Uterus (tissue), 4 donors: Measurements from ENCODE around the gene INPP5A. TPM values are rescaled to one million over a fixed set of nuclear protein-coding genes. Genes with fewer than 3 reads are reported as not detected.

Source experiments
- DNase-seq, 2 donors: peaks; one replicate each; pipeline ENCODE4 v3.0.0-alpha.2; 2019 to 2020
- H3K27ac ChIP-seq, 2 donors: fragments of 200-600 bp; sonication (generic); 1 replicate in 1 of 2; 2 replicates in 1 of 2; pipeline ENCODE4 v1.5.1; 2016 to 2018
- H3K27me3 ChIP-seq, 2 donors: fragments of 200-600 bp; sonication (generic); one replicate each; pipeline ENCODE4 v1.5.1; 2018 to 2019; ENCODE audit warnings: control low read depth in 1 of 2
- H3K36me3 ChIP-seq, 2 donors: fragments of 200-600 bp; sonication (generic); one replicate each; pipeline ENCODE4 v1.5.1; 2019; ENCODE audit warnings: control low read depth in 1 of 2
- H3K4me1 ChIP-seq, 2 donors: fragments of 200-600 bp; sonication (generic); one replicate each; pipeline ENCODE4 v1.5.1; 2018 to 2019; ENCODE audit warnings: control low read depth in 1 of 2
- H3K4me3 ChIP-seq, 2 donors: fragments of 200-600 bp; sonication (generic); 1 replicate in 1 of 2; 2 replicates in 1 of 2; pipeline ENCODE4 v1.5.1; 2018 to 2019; ENCODE audit warnings: mild to moderate bottlenecking in 1 of 2
- H3K9me3 ChIP-seq, 2 donors: fragments of 200-600 bp; sonication (generic); one replicate each; pipeline ENCODE4 v1.5.1; 2019; ENCODE audit warnings: control low read depth in 1 of 2
- CTCF ChIP-seq, 4 experiments: fragments of 200-600 bp in 2 of 4; fragments of 450-650 bp in 2 of 4; sonication (generic) in 2 of 4; IDR thresholded peaks; one replicate each; pipeline ENCODE4 v1.5.1; 2016 to 2019; ENCODE audit warnings: antibody characterized with exemption in 4 of 4, mild to moderate bottlenecking in 2 of 4, moderate library complexity in 1 of 4
- POLR2A ChIP-seq, 2 donors: fragments of 450-650 bp; IDR thresholded peaks; one replicate each; pipeline ENCODE4 v1.6.1; 2016; ENCODE audit warnings: antibody characterized with exemption in 2 of 2, mild to moderate bottlenecking in 1 of 2, moderate library complexity in 1 of 2
- intact Hi-C: fragments of 100-400 bp; cut with DNase I; formaldehyde crosslinking; loops from one replicate; pipeline ENCODE4 v1.15.1; 2023; ENCODE audit warnings: low total_unique reads
- total RNA-seq, 4 donors: library from RNA; depleted of rRNA in 3 of 4; stranded (reverse); fragments of >200 nt in 3 of 4; gene quantifications; one replicate each; pipeline versions ENCODE4 v1.1.0 to v1.2.4, GENCODE V29; 2014 to 2023
- donor health status: DM: yes; HTN: yes; CAD: no.

Gene INPP5A
- total RNA-seq, 4 donors from 2014 or later: 22.5 to 160 (median 93.2) TPM

GRCh38 chr10:132708936-132709335 is 171.3 kb downstream of the INPP5A start:
- Histone ChIP-seq H3K9me3 (peaks cover 0 to 6% of the 10 kb centered on the region in 2 donors), H3K4me1 (no peaks in the 10 kb centered on the region), H3K4me3 (no peak overlapping the region), H3K27me3 (no peaks in the 10 kb centered on the region), H3K36me3 (no peaks in the 10 kb centered on the region), H3K27ac (no peak overlapping the region)
- no peak for TF ChIP-seq CTCF (IDR thresholded peaks at IDR 0.05)
- TF ChIP-seq POLR2A (IDR thresholded peaks at IDR 0.05): no peak
- no peak for DNase-seq
- intact Hi-C loops: no loop called here

GRCh38 chr10:132709471-132709951 is 171.9 kb downstream of the INPP5A start:
- no peak for DNase-seq
- TF ChIP-seq POLR2A (IDR thresholded peaks at IDR 0.05): no peak
- TF ChIP-seq CTCF (IDR thresholded peaks at IDR 0.05): no peak
- H3K27me3 ChIP-seq: no peaks in the 10 kb centered on the region
- H3K4me1 ChIP-seq: no peaks in the 10 kb centered on the region
- no peak overlapping the region for H3K4me3 ChIP-seq
- no peaks in the 10 kb centered on the region for H3K36me3 ChIP-seq
- H3K27ac ChIP-seq: no peak overlapping the region
- intact Hi-C loops: no loop called here
- peaks cover 0 to 6% of the 10 kb centered on the region in 2 donors for H3K9me3 ChIP-seq

GRCh38 chr10:132710036-132710686 is 172.6 kb downstream of the INPP5A start:
- Histone ChIP-seq H3K4me1 (no peaks in the 10 kb centered on the region), H3K27me3 (no peaks in the 10 kb centered on the region), H3K36me3 (no peaks in the 10 kb centered on the region), H3K4me3 (no peak overlapping the region), H3K9me3 (peaks cover 0 to 6% of the 10 kb centered on the region in 2 donors), H3K27ac (no peak overlapping the region)
- TF ChIP-seq CTCF (IDR thresholded peaks at IDR 0.05) (no peak), POLR2A (IDR thresholded peaks at IDR 0.05) (no peak)
- intact Hi-C loops: no loop called here
- no peak for DNase-seq

- DNase-seq: no peak
Measured at GRCh38 chr10:132710746-132711612, 173.4 kb downstream of the INPP5A start.

More at GRCh38 chr10:132710746-132711612, 173.4 kb downstream of the INPP5A start:
- intact Hi-C loops: no loop called here
- Histone ChIP-seq H3K9me3 (no peaks in the 10 kb centered on the region), H3K4me3 (no peak overlapping the region), H3K27ac (no peak overlapping the region), H3K27me3 (no peaks in the 10 kb centered on the region), H3K36me3 (no peaks in the 10 kb centered on the region), H3K4me1 (no peaks in the 10 kb centered on the region)
- no peak for TF ChIP-seq CTCF (IDR thresholded peaks at IDR 0.05)
- no peak for TF ChIP-seq POLR2A (IDR thresholded peaks at IDR 0.05)
